HepG2 (cell line): ENCODE results near the gene TMEM221. TPM values are rescaled to one million over a fixed set of nuclear protein-coding genes. Genes with fewer than 3 reads are reported as not detected.
A peak's percentile ranks its signal among the peaks of the same experiment; 100 is the strongest.

Experiments used
- CEBPB ChIP-seq: IDR thresholded peaks from 2 replicates; pipeline ENCODE4 v1.6.1; 2011; ENCODE audit warnings: low read depth, low read length, improper control_type of control experiment, borderline replicate concordance
- ELF4 ChIP-seq: sonication (generic); formaldehyde crosslinking; IDR thresholded peaks from 2 replicates; pipeline ENCODE4 v1.5.0; 2020; ENCODE audit warnings: missing genetic modification reagents, mild to moderate bottlenecking, moderate library complexity, borderline replicate concordance
- HOXD1 ChIP-seq: sonication (generic); formaldehyde crosslinking; IDR thresholded peaks from 2 replicates; pipeline ENCODE4 v1.5.0; 2020; ENCODE audit warnings: missing genetic modification reagents
- MYNN ChIP-seq: sonication (generic); formaldehyde crosslinking; IDR thresholded peaks from 2 replicates; pipeline ENCODE4 v1.4.0; 2020; ENCODE audit warnings: mild to moderate bottlenecking, low read depth, missing genetic modification reagents
- NR1H2 ChIP-seq: sonication (generic); formaldehyde crosslinking; IDR thresholded peaks from 2 replicates; pipeline ENCODE4 v1.8.1; 2022; ENCODE audit warnings: low read depth, missing genetic modification reagents, borderline replicate concordance
- PHF5A ChIP-seq: IDR thresholded peaks from one replicate; pipeline ENCODE4 v1.6.1; 2018; ENCODE audit warnings: low read depth, missing genetic modification reagents; ENCODE audit not compliant: unreplicated experiment
- RARA ChIP-seq: IDR thresholded peaks from 2 replicates; pipeline ENCODE4 v1.6.1; 2016; ENCODE audit warnings: missing genetic modification reagents, missing compliant biosample characterization
- RFX5 ChIP-seq: IDR thresholded peaks from 2 replicates; pipeline ENCODE4 v1.6.1; 2011; ENCODE audit warnings: low read depth, low read length, improper control_type of control experiment
- SCMH1 ChIP-seq: sonication (generic); formaldehyde crosslinking; IDR thresholded peaks from 2 replicates; pipeline ENCODE4 v1.9.0; 2021; ENCODE audit warnings: missing genetic modification reagents, mild to moderate bottlenecking, borderline replicate concordance
- ZBTB21 ChIP-seq: sonication (generic); formaldehyde crosslinking; IDR thresholded peaks from 2 replicates; pipeline ENCODE4 v1.4.0; 2020; ENCODE audit warnings: missing genetic modification reagents
- ZNF484 ChIP-seq: sonication (generic); formaldehyde crosslinking; IDR thresholded peaks from 2 replicates; pipeline ENCODE4 v1.5.1; 2020; ENCODE audit warnings: mild to moderate bottlenecking, low read depth, missing genetic modification reagents, borderline replicate concordance
- ZNF572 ChIP-seq: sonication (generic); formaldehyde crosslinking; IDR thresholded peaks from 2 replicates; pipeline ENCODE4 v1.5.1; 2020; ENCODE audit warnings: mild to moderate bottlenecking, missing genetic modification reagents
- polyA plus RNA-seq, 8 experiments: library from polyadenylated mRNA; depleted of rRNA in 3 of 8; stranded (reverse) in 7 of 8; unstranded in 1 of 8; fragments of >200 nt; fragmentation: Illumina TruSeq in 4 of 8; extraction: Trizol in 4 of 8; gene quantifications; 2 replicates each; pipeline versions ENCODE4 v1.2.1 to v1.2.3, GENCODE V29; 2011 to 2016; ENCODE audit warnings: low read depth in 4 of 8, missing spikeins in 1 of 8, mixed read lengths in 1 of 8; ENCODE audit not compliant: insufficient read depth in 1 of 8
- total RNA-seq, 5 experiments: library from RNA; depleted of rRNA; stranded (reverse); fragments of >200 nt; fragmentation: Illumina TruSeq; extraction: Trizol; gene quantifications; 2 replicates each; pipeline ENCODE4 v1.2.3, GENCODE V29; 2016; ENCODE audit warnings: low read depth in 1 of 5
- TF ChIP-seq, protein P1 (sequence below), 2 experiments: sonication (generic) in 1 of 2; formaldehyde crosslinking in 1 of 2; IDR thresholded peaks; 2 replicates each; pipeline versions ENCODE4 v1.6.1 to v1.9.0; 2014 to 2022; ENCODE audit warnings: antibody characterized with exemption in 1 of 2, borderline replicate concordance in 1 of 2, inconsistent platforms in 1 of 2, low read depth in 1 of 2, missing genetic modification reagents in 1 of 2
- TF ChIP-seq, protein P2 (sequence below): IDR thresholded peaks from 2 replicates; pipeline ENCODE4 v1.6.1; 2016; ENCODE audit warnings: low read depth, borderline replicate concordance
- TF ChIP-seq, protein P3 (sequence below): sonication (generic); formaldehyde crosslinking; IDR thresholded peaks from 2 replicates; pipeline ENCODE4 v1.8.1; 2022; ENCODE audit warnings: low read depth, mild to moderate bottlenecking, missing genetic modification reagents
- TF ChIP-seq, protein P4 (sequence below): sonication (generic); formaldehyde crosslinking; IDR thresholded peaks from 2 replicates; pipeline ENCODE4 v1.5.0; 2020; ENCODE audit warnings: missing genetic modification reagents
- TF ChIP-seq, protein P5 (sequence below): IDR thresholded peaks from 2 replicates; pipeline ENCODE4 v1.6.1; 2016; ENCODE audit warnings: missing compliant biosample characterization, missing genetic modification reagents, borderline replicate concordance

Gene TMEM221
- total and polyA plus RNA-seq, 2 of the 13 experiments (the other 11 are each of a cell fraction or from before 2014, with no cell fraction given), result 0.33 to 0.77 TPM

DNA sequence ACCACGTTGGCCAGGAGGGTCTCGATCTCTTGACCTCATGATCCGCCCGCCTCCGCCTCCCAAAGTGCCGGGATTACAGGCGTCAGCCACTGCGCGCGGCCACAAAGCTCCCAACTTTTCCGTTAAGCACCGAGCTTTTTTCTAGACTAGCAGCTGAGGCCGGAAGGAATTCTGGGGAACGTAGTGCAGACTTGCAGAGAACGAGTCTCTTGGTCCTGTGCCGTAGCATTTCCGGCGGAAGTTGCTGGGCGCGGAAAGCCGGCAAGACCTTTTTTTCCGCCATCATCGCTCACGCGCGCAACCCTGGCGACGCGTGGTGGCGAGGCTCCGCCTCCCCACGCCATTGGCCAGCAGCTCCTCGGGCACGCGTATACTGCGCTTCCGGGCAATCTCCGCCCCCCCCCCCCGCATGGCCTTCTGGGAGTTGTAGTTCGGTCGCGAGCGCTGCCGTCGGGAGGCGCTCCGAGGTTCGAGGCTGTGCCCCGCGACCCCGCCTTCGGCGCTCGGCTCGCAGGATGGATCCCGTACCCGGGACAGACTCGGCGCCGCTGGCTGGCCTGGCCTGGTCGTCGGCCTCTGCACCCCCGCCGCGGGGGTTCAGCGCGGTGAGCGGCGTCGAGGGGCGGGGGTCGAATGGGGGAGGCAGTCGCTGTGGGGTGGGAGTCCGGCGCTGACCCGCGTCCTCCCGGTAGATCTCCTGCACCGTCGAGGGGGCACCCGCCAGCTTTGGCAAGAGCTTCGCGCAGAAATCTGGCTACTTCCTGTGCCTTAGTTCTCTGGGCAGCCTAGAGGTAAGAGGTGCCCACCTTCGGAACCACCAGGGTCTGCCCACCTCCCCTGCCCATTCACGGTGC is 28.6 kb downstream of the TMEM221 start, which contains the start of gene MVB12A (continued):
- TF ChIP-seq PHF5A (CRISPR knock-in tag) (peak; percentile 36), NR1H2 (CRISPR knock-in tag) (no peak), ZNF484 (no peak), HOXD1 (peak; percentile 83), MYNN (CRISPR knock-in tag) (no peak), ELF4 (peak; percentile 72; the same call in 1 of the 2 replicates), RARA (no peak; the same call in 1 of the 2 replicates), ZBTB21 (CRISPR knock-in tag) (peak; percentile 77), ZNF572 (CRISPR knock-in tag) (no peak), SCMH1 (CRISPR knock-in tag) (no peak), RFX5 (peak; percentile 61), CEBPB (no peak)
- TF ChIP-seq, protein P1, sequence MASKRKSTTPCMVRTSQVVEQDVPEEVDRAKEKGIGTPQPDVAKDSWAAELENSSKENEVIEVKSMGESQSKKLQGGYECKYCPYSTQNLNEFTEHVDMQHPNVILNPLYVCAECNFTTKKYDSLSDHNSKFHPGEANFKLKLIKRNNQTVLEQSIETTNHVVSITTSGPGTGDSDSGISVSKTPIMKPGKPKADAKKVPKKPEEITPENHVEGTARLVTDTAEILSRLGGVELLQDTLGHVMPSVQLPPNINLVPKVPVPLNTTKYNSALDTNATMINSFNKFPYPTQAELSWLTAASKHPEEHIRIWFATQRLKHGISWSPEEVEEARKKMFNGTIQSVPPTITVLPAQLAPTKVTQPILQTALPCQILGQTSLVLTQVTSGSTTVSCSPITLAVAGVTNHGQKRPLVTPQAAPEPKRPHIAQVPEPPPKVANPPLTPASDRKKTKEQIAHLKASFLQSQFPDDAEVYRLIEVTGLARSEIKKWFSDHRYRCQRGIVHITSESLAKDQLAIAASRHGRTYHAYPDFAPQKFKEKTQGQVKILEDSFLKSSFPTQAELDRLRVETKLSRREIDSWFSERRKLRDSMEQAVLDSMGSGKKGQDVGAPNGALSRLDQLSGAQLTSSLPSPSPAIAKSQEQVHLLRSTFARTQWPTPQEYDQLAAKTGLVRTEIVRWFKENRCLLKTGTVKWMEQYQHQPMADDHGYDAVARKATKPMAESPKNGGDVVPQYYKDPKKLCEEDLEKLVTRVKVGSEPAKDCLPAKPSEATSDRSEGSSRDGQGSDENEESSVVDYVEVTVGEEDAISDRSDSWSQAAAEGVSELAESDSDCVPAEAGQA (IDR thresholded peaks at IDR 0.05; ENCODE audit: low read depth), result peak; percentile 93
- TF ChIP-seq, protein P1 (CRISPR knock-in tag; IDR thresholded peaks at IDR 0.05; ENCODE audit: borderline replicate concordance), result no peak
- TF ChIP-seq, protein P2, sequence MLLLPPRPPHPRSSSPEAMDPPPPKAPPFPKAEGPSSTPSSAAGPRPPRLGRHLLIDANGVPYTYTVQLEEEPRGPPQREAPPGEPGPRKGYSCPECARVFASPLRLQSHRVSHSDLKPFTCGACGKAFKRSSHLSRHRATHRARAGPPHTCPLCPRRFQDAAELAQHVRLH (CRISPR knock-in tag), result peak; percentile 96; the same call in 1 of the 2 replicates
- TF ChIP-seq, protein P3, sequence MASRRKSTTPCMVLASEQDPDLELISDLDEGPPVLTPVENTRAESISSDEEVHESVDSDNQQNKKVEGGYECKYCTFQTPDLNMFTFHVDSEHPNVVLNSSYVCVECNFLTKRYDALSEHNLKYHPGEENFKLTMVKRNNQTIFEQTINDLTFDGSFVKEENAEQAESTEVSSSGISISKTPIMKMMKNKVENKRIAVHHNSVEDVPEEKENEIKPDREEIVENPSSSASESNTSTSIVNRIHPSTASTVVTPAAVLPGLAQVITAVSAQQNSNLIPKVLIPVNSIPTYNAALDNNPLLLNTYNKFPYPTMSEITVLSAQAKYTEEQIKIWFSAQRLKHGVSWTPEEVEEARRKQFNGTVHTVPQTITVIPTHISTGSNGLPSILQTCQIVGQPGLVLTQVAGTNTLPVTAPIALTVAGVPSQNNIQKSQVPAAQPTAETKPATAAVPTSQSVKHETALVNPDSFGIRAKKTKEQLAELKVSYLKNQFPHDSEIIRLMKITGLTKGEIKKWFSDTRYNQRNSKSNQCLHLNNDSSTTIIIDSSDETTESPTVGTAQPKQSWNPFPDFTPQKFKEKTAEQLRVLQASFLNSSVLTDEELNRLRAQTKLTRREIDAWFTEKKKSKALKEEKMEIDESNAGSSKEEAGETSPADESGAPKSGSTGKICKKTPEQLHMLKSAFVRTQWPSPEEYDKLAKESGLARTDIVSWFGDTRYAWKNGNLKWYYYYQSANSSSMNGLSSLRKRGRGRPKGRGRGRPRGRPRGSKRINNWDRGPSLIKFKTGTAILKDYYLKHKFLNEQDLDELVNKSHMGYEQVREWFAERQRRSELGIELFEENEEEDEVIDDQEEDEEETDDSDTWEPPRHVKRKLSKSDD (CRISPR knock-in tag), result peak; percentile 77
- TF ChIP-seq, protein P4, sequence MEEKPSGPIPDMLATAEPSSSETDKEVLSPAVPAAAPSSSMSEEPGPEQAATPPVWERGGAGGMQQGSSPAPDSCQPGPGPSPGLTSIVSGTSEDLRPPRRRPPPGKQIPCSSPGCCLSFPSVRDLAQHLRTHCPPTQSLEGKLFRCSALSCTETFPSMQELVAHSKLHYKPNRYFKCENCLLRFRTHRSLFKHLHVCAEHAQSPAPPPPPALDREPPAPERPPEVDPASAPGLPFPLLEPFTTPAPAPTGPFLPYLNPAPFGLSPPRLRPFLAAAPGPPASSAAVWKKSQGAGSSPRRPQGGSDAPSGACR (CRISPR knock-in tag), result peak; percentile 58; the same call in 1 of the 2 replicates
- TF ChIP-seq, protein P5, sequence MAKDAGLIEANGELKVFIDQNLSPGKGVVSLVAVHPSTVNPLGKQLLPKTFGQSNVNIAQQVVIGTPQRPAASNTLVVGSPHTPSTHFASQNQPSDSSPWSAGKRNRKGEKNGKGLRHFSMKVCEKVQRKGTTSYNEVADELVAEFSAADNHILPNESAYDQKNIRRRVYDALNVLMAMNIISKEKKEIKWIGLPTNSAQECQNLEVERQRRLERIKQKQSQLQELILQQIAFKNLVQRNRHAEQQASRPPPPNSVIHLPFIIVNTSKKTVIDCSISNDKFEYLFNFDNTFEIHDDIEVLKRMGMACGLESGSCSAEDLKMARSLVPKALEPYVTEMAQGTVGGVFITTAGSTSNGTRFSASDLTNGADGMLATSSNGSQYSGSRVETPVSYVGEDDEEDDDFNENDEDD (CRISPR knock-in tag), result peak; percentile 88; the same call in 1 of the 2 replicates
